Measurements from ENCODE around the gene RPSA.

RPSA gene

DNA sequence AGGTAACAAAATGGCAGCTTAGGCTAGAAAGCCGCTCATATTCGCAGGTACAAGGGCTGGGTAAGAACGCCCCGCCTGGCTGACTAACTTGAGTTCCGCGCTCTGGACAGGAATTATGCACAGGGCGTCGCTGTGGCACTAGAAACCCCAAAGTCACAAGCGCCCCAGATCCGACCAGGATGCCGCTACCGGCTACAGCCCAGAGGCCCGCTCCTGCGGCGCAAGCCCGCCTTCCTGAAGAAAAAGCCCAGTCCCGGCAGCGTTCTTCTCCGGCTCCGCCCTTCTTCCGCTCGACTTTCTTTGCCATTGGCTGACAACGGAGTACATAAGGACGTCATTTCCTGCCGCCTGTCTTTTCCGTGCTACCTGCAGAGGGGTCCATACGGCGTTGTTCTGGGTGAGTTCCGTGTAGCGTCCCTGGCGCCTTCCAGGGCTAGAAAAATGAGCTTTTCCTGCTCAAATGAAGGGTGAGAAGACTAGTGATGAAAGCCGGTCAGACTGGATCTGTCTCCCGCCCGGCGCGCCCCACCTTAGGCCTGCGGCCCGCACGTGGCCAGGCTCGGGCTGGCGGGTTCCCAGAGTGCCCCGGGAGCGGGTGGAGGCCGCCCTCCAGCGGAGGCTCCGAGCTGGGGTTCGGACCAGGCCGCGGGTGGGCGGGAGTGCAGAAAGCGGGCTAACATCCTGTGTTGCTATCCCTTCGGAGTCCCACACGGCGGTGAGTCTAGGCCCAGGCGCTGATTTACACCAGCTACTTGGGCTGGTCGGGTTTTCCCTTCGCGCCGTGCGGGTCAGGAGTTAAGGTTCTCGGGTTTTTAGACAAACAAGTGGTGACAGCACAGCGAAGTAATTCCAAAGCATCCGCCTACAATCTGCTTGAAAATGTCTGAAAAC is at the start of gene RPSA:
Gene RPSA, plus strand, starts transcription at position 353 of the 891 bp plus-strand sequence. CDS start 934 bp downstream, outside the sequence.
- Histone ChIP-seq H3K9me2 (replicated peaks; ENCODE audit: low read depth, low read length) (no peaks in the 10 kb centered on the region), H3K9ac (ENCODE audit: low read depth, low read length, poor library complexity, severe bottlenecking) (peak within 1 kb of the TSS; percentile 87), H3K4me3 (ENCODE audit: low read length, poor library complexity, severe bottlenecking) (peak within 1 kb of the TSS; percentile 94), H3K27me3 (ENCODE audit: insufficient read depth, low read length, poor library complexity, severe bottlenecking) (no peaks in the 10 kb centered on the region), H3K4me2 (ENCODE audit: low read depth, low read length, poor library complexity, severe bottlenecking) (peak within 1 kb of the TSS; percentile 97), H2AFZ (ENCODE audit: low read length) (peak within 1 kb of the TSS; percentile 83), H3K79me2 (ENCODE audit: insufficient read depth, low read length) (peaks cover 56% of the 10 kb centered on the region), H3K36me3 (ENCODE audit: insufficient read depth, low read length) (peaks cover 41% of the 10 kb centered on the region), H4K20me1 (ENCODE audit: insufficient read depth, low read length, poor library complexity, severe bottlenecking) (peaks cover 46% of the 10 kb centered on the region), H3K4me1 (ENCODE audit: insufficient read depth, low read length, poor library complexity, severe bottlenecking) (peaks cover 53% of the 10 kb centered on the region), H3F3A (ENCODE audit: low read depth) (0 out of 2 replicates have a peak, but pooled peaks cover 3% of the 10 kb centered on the region), H3K9me3 (ENCODE audit: insufficient read depth, low read depth, low read length) (no peaks in the 10 kb centered on the region)
- TF ChIP-seq, protein P1, sequence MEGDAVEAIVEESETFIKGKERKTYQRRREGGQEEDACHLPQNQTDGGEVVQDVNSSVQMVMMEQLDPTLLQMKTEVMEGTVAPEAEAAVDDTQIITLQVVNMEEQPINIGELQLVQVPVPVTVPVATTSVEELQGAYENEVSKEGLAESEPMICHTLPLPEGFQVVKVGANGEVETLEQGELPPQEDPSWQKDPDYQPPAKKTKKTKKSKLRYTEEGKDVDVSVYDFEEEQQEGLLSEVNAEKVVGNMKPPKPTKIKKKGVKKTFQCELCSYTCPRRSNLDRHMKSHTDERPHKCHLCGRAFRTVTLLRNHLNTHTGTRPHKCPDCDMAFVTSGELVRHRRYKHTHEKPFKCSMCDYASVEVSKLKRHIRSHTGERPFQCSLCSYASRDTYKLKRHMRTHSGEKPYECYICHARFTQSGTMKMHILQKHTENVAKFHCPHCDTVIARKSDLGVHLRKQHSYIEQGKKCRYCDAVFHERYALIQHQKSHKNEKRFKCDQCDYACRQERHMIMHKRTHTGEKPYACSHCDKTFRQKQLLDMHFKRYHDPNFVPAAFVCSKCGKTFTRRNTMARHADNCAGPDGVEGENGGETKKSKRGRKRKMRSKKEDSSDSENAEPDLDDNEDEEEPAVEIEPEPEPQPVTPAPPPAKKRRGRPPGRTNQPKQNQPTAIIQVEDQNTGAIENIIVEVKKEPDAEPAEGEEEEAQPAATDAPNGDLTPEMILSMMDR (conservative IDR thresholded peaks at IDR 0.05; ENCODE audit: low read length): peak; percentile 48
- TF ChIP-seq EZH2phosphoT487 (IDR thresholded peaks at IDR 0.05; ENCODE audit: borderline replicate concordance): no peak

DNA sequence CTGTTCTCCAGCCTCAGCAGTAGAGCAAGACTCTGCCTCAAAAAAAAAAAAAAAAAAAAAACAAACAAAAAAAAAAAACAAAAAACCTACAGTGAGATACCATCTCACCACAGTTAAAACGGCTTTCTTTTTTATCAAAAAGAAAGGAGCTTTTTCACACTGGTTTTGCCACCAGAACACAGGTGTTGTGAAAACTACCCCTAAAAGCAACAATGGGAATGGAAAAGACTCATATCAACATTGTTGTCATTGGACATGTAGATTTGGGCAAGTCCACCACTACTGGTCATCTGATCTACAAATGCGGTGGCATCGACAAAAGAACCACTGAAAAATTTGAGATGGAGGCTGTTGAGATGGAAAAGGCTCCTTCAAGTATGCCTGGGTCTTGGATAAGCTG is 48.2 kb upstream of the RPSA start:
- TF ChIP-seq, protein P1 (conservative IDR thresholded peaks at IDR 0.05; ENCODE audit: low read length): no peak
- TF ChIP-seq EZH2phosphoT487 (IDR thresholded peaks at IDR 0.05; ENCODE audit: borderline replicate concordance): no peak
- no peaks in the 10 kb centered on the region for H3K9me2 ChIP-seq (replicated peaks; ENCODE audit: low read depth, low read length)
- no peaks in the 10 kb centered on the region for H3K36me3 ChIP-seq (ENCODE audit: insufficient read depth, low read length)
- H3K4me1 ChIP-seq (ENCODE audit: insufficient read depth, low read length, poor library complexity, severe bottlenecking): peaks cover 84% of the 10 kb centered on the region
- peaks cover 25% of the 10 kb centered on the region for H3K79me2 ChIP-seq (ENCODE audit: insufficient read depth, low read length)
- H3K4me2 ChIP-seq (ENCODE audit: low read depth, low read length, poor library complexity, severe bottlenecking): peak overlapping the region; percentile 82
- no peaks in the 10 kb centered on the region for H3K27me3 ChIP-seq (ENCODE audit: insufficient read depth, low read length, poor library complexity, severe bottlenecking)
- H3K9ac ChIP-seq (ENCODE audit: low read depth, low read length, poor library complexity, severe bottlenecking): peak overlapping the region; percentile 80
- H3F3A ChIP-seq (ENCODE audit: low read depth): 0 out of 2 replicates have a peak, but pooled peaks cover 4% of the 10 kb centered on the region
- H2AFZ ChIP-seq (ENCODE audit: low read length): no peak overlapping the region
- peak overlapping the region; percentile 44 for H3K4me3 ChIP-seq (ENCODE audit: low read length, poor library complexity, severe bottlenecking)
- no peaks in the 10 kb centered on the region for H3K9me3 ChIP-seq (ENCODE audit: insufficient read depth, low read depth, low read length)
- H4K20me1 ChIP-seq (ENCODE audit: insufficient read depth, low read length, poor library complexity, severe bottlenecking): no peaks in the 10 kb centered on the region

GRCh38 chr3:39361252-39361927 is 45.1 kb upstream of the RPSA start:
- Histone ChIP-seq H3K9me2 (replicated peaks; ENCODE audit: low read depth, low read length) (no peaks in the 10 kb centered on the region), H3F3A (ENCODE audit: low read depth) (0 out of 2 replicates have a peak, but pooled peaks cover 4% of the 10 kb centered on the region), H2AFZ (ENCODE audit: low read length) (no peak overlapping the region), H3K4me2 (ENCODE audit: low read depth, low read length, poor library complexity, severe bottlenecking) (peak overlapping the region; percentile 82), H3K79me2 (ENCODE audit: insufficient read depth, low read length) (peaks cover 25% of the 10 kb centered on the region), H3K4me1 (ENCODE audit: insufficient read depth, low read length, poor library complexity, severe bottlenecking) (peaks cover 63% of the 10 kb centered on the region), H3K9ac (ENCODE audit: low read depth, low read length, poor library complexity, severe bottlenecking) (peak overlapping the region; percentile 80), H4K20me1 (ENCODE audit: insufficient read depth, low read length, poor library complexity, severe bottlenecking) (no peaks in the 10 kb centered on the region), H3K27me3 (ENCODE audit: insufficient read depth, low read length, poor library complexity, severe bottlenecking) (no peaks in the 10 kb centered on the region), H3K4me3 (ENCODE audit: low read length, poor library complexity, severe bottlenecking) (peak overlapping the region; percentile 71), H3K9me3 (ENCODE audit: insufficient read depth, low read depth, low read length) (peaks cover 9% of the 10 kb centered on the region; the same call in 1 of the 2 replicates), H3K36me3 (ENCODE audit: insufficient read depth, low read length) (no peaks in the 10 kb centered on the region)
- TF ChIP-seq, protein P1 (conservative IDR thresholded peaks at IDR 0.05; ENCODE audit: low read length): no peak
- TF ChIP-seq EZH2phosphoT487 (IDR thresholded peaks at IDR 0.05; ENCODE audit: borderline replicate concordance): no peak
